GM23338 (cell line): ENCODE results near the gene WFDC10A. TPM values are rescaled to one million over a fixed set of nuclear protein-coding genes. Genes with fewer than 3 reads are reported as not detected.

Experiments used
- ATAC-seq: fragments of 200-7000 bp; cut with Tn5 transposase; 3 replicates; pipeline ENCODE4 v1.9.1; 2020
- DNase-seq: peaks from one replicate; pipeline ENCODE4 v3.0.0-alpha.2; 2015; ENCODE audit warnings: low spot score
- H2AFZ ChIP-seq: fragments of 200-600 bp; sonication (generic); 2 replicates; pipeline ENCODE4 v1.8.0; 2016; ENCODE audit warnings: antibody characterized with exemption, mild to moderate bottlenecking, moderate library complexity
- H3F3A ChIP-seq: fragments of 200-600 bp; sonication (generic); replicated peaks from 2 replicates; pipeline ENCODE4 v1.8.0; 2017; ENCODE audit warnings: antibody characterized with exemption, mixed run types, low read depth
- H3K27ac ChIP-seq: fragments of 200-600 bp; sonication (generic); 2 replicates; pipeline ENCODE4 v1.6.1; 2016; ENCODE audit warnings: low read depth
- H3K27me3 ChIP-seq: fragments of 200-600 bp; sonication (generic); 2 replicates; pipeline ENCODE4 v1.8.0; 2016; ENCODE audit warnings: mild to moderate bottlenecking, mixed run types, moderate library complexity; ENCODE audit not compliant: insufficient read depth
- H3K36me3 ChIP-seq: fragments of 200-600 bp; sonication (generic); 2 replicates; pipeline ENCODE4 v1.8.0; 2016; ENCODE audit warnings: mild to moderate bottlenecking; ENCODE audit not compliant: insufficient read depth
- H3K4me1 ChIP-seq: fragments of 200-600 bp; sonication (generic); 2 replicates; pipeline ENCODE4 v1.8.0; 2016; ENCODE audit warnings: mild to moderate bottlenecking, moderate library complexity; ENCODE audit not compliant: insufficient read depth
- H3K4me2 ChIP-seq: fragments of 200-600 bp; sonication (generic); 2 replicates; pipeline ENCODE4 v1.7.1; 2017; ENCODE audit warnings: mixed run types
- H3K4me3 ChIP-seq: fragments of 200-600 bp; sonication (generic); 2 replicates; pipeline ENCODE4 v1.6.1; 2016; ENCODE audit warnings: mixed run types
- H3K79me2 ChIP-seq: fragments of 200-600 bp; sonication (generic); replicated peaks from 2 replicates; pipeline ENCODE4 v1.8.0; 2017; ENCODE audit warnings: mild to moderate bottlenecking; ENCODE audit not compliant: insufficient read depth
- H3K9me2 ChIP-seq: fragments of 200-600 bp; sonication (generic); 2 replicates; pipeline ENCODE4 v1.8.0; 2017; ENCODE audit not compliant: insufficient read depth
- H4K20me1 ChIP-seq: fragments of 200-600 bp; sonication (generic); replicated peaks from 2 replicates; pipeline ENCODE4 v1.8.0; 2017; ENCODE audit warnings: mild to moderate bottlenecking; ENCODE audit not compliant: insufficient read depth
- H3K27ac Mint-ChIP-seq: 2 replicates; pipeline ENCODE4 v1.8.0; 2020; ENCODE audit warnings: inconsistent platforms, mild to moderate bottlenecking, moderate library complexity, mixed read lengths
- H3K27me3 Mint-ChIP-seq: 3 replicates; pipeline ENCODE4 v1.8.0; 2022; ENCODE audit warnings: low read depth, mild to moderate bottlenecking, moderate library complexity, mixed read lengths, inconsistent platforms; ENCODE audit not compliant: insufficient read depth, poor library complexity
- H3K36me3 Mint-ChIP-seq: 3 replicates; pipeline ENCODE4 v1.8.0; 2021; ENCODE audit warnings: low read depth, mild to moderate bottlenecking, inconsistent platforms, moderate library complexity, mixed read lengths
- H3K4me1 Mint-ChIP-seq: 3 replicates; pipeline ENCODE4 v1.8.0; 2020; ENCODE audit warnings: mild to moderate bottlenecking, inconsistent platforms, mixed read lengths
- H3K4me3 Mint-ChIP-seq: 3 replicates; pipeline ENCODE4 v1.8.0; 2021; ENCODE audit warnings: moderate library complexity, mild to moderate bottlenecking, inconsistent platforms, mixed read lengths
- H3K9me3 Mint-ChIP-seq: 3 replicates; pipeline ENCODE4 v1.8.0; 2020; ENCODE audit warnings: moderate library complexity, mild to moderate bottlenecking, inconsistent platforms, mixed read lengths
- CREB1 ChIP-seq: fragments of 250-450 bp; sonication (Bioruptor Pico); IDR thresholded peaks from 2 replicates; pipeline ENCODE4 v1.5.0; 2020; ENCODE audit warnings: low read depth, mild to moderate bottlenecking, moderate library complexity
- CTCF ChIP-seq, 2 experiments: fragments of 200-600 bp in 1 of 2; sonication (generic) in 1 of 2; conservative IDR thresholded peaks; 2 replicates each; pipeline versions ENCODE4 v1.5.1 to v1.6.1; 2016 to 2017; ENCODE audit warnings: antibody characterized with exemption in 2 of 2, low read depth in 2 of 2, mild to moderate bottlenecking in 2 of 2, moderate library complexity in 1 of 2
- ETS1 ChIP-seq: IDR thresholded peaks from 2 replicates; pipeline ENCODE4 v1.6.1; 2016; ENCODE audit warnings: antibody characterized with exemption
- EZH2phosphoT487 ChIP-seq: fragments of 200-600 bp; sonication (generic); IDR thresholded peaks from one replicate; pipeline ENCODE4 v1.8.1; 2018; ENCODE audit warnings: antibody characterized with exemption; ENCODE audit not compliant: unreplicated experiment
- JUNB ChIP-seq: IDR thresholded peaks from one replicate; pipeline ENCODE4 v1.6.1; 2016; ENCODE audit warnings: antibody characterized with exemption; ENCODE audit not compliant: unreplicated experiment
- NANOG ChIP-seq: IDR thresholded peaks from 2 replicates; pipeline ENCODE4 v1.6.1; 2016; ENCODE audit warnings: antibody characterized with exemption, borderline replicate concordance
- POLR2AphosphoS5 ChIP-seq: IDR thresholded peaks from 2 replicates; pipeline ENCODE4 v1.6.1; 2016; ENCODE audit warnings: antibody characterized with exemption, low read depth
- ZNF114 ChIP-seq: fragments of 250-450 bp; sonication (Bioruptor Pico); IDR thresholded peaks from 2 replicates; pipeline ENCODE4 v1.5.0; 2020; ENCODE audit warnings: mild to moderate bottlenecking, moderate library complexity
- polyA plus RNA-seq: library from polyadenylated mRNA; unstranded; fragments of >200 nt; fragmentation: Nextera tagmentation; extraction: Ambion mirVana; gene quantifications from 2 replicates; pipeline ENCODE4 v1.2.1, GENCODE V29; 2016
- total RNA-seq: library from RNA; depleted of rRNA; stranded (reverse); fragments of >200 nt; shearing (Covaris generic); gene quantifications from 2 replicates; pipeline ENCODE4 v1.2.3, GENCODE V29; 2014
- TF ChIP-seq, protein P1 (sequence below): fragments of 250-450 bp; sonication (Bioruptor Pico); IDR thresholded peaks from 2 replicates; pipeline ENCODE4 v1.5.0; 2020; ENCODE audit warnings: mild to moderate bottlenecking, moderate library complexity

WFDC10A gene
- total and polyA plus RNA-seq, 2 experiments from 2014 or later, result not detected

- DNase-seq, result no peak
- Histone ChIP-seq H2AFZ (no peak overlapping the region), H3F3A (no peaks in the 10 kb centered on the region), H3K4me3 (no peak overlapping the region), H3K27me3 (no peaks in the 10 kb centered on the region), H3K27ac (no peak overlapping the region), H4K20me1 (no peaks in the 10 kb centered on the region), H3K79me2 (no peaks in the 10 kb centered on the region), H3K9me2 (peaks cover 12% of the 10 kb centered on the region), H3K36me3 (no peaks in the 10 kb centered on the region), H3K4me2 (no peak overlapping the region), H3K4me1 (no peaks in the 10 kb centered on the region)
- ATAC-seq, result no peak
- TF ChIP-seq JUNB, result no peak
- TF ChIP-seq CTCF (conservative IDR thresholded peaks at IDR 0.05; ENCODE audit: low read depth in 2 of 2), result no peak
- no peak for TF ChIP-seq CREB1 (CRISPR knock-in tag)
- no peak for TF ChIP-seq ETS1
- TF ChIP-seq ZNF114, result no peak
- Mint-ChIP-seq H3K4me3 (no peak overlapping the region), H3K9me3 (no peaks in the 10 kb centered on the region), H3K4me1 (no peaks in the 10 kb centered on the region), H3K36me3 (no peaks in the 10 kb centered on the region), H3K27ac (no peak overlapping the region), H3K27me3 (peaks cover 3% of the 10 kb centered on the region)
Measured at GRCh38 chr20:45636513-45636912, 7.0 kb downstream of the WFDC10A start.

- H3K9me2 ChIP-seq, result peaks cover 4% of the 10 kb centered on the region
- no peak for TF ChIP-seq ETS1
- no peak for TF ChIP-seq NANOG
- TF ChIP-seq CTCF (conservative IDR thresholded peaks at IDR 0.05; ENCODE audit: low read depth in 2 of 2), result no peak
- no peak for TF ChIP-seq POLR2AphosphoS5
- TF ChIP-seq CREB1 (CRISPR knock-in tag), result no peak
- no peak for TF ChIP-seq ZNF114
- TF ChIP-seq, protein P1, sequence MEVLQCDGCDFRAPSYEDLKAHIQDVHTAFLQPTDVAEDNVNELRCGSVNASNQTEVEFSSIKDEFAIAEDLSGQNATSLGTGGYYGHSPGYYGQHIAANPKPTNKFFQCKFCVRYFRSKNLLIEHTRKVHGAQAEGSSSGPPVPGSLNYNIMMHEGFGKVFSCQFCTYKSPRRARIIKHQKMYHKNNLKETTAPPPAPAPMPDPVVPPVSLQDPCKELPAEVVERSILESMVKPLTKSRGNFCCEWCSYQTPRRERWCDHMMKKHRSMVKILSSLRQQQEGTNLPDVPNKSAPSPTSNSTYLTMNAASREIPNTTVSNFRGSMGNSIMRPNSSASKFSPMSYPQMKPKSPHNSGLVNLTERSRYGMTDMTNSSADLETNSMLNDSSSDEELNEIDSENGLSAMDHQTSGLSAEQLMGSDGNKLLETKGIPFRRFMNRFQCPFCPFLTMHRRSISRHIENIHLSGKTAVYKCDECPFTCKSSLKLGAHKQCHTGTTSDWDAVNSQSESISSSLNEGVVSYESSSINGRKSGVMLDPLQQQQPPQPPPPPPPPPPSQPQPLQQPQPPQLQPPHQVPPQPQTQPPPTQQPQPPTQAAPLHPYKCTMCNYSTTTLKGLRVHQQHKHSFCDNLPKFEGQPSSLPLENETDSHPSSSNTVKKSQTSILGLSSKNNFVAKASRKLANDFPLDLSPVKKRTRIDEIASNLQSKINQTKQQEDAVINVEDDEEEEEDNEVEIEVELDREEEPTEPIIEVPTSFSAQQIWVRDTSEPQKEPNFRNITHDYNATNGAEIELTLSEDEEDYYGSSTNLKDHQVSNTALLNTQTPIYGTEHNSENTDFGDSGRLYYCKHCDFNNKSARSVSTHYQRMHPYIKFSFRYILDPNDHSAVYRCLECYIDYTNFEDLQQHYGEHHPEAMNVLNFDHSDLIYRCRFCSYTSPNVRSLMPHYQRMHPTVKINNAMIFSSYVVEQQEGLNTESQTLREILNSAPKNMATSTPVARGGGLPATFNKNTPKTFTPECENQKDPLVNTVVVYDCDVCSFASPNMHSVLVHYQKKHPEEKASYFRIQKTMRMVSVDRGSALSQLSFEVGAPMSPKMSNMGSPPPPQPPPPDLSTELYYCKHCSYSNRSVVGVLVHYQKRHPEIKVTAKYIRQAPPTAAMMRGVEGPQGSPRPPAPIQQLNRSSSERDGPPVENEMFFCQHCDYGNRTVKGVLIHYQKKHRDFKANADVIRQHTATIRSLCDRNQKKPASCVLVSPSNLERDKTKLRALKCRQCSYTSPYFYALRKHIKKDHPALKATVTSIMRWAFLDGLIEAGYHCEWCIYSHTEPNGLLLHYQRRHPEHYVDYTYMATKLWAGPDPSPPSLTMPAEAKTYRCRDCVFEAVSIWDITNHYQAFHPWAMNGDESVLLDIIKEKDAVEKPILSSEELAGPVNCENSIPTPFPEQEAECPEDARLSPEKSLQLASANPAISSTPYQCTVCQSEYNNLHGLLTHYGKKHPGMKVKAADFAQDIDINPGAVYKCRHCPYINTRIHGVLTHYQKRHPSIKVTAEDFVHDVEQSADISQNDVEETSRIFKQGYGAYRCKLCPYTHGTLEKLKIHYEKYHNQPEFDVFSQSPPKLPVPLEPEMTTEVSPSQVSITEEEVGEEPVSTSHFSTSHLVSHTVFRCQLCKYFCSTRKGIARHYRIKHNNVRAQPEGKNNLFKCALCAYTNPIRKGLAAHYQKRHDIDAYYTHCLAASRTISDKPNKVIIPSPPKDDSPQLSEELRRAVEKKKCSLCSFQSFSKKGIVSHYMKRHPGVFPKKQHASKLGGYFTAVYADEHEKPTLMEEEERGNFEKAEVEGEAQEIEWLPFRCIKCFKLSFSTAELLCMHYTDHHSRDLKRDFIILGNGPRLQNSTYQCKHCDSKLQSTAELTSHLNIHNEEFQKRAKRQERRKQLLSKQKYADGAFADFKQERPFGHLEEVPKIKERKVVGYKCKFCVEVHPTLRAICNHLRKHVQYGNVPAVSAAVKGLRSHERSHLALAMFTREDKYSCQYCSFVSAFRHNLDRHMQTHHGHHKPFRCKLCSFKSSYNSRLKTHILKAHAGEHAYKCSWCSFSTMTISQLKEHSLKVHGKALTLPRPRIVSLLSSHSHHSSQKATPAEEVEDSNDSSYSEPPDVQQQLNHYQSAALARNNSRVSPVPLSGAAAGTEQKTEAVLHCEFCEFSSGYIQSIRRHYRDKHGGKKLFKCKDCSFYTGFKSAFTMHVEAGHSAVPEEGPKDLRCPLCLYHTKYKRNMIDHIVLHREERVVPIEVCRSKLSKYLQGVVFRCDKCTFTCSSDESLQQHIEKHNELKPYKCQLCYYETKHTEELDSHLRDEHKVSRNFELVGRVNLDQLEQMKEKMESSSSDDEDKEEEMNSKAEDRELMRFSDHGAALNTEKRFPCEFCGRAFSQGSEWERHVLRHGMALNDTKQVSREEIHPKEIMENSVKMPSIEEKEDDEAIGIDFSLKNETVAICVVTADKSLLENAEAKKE, result no peak
- TF ChIP-seq EZH2phosphoT487, result no peak
Measured at GRCh38 chr20:45639687-45640086, 10.1 kb downstream of the WFDC10A start.

More at GRCh38 chr20:45639687-45640086, 10.1 kb downstream of the WFDC10A start:
- no peak overlapping the region for H2AFZ ChIP-seq
- H4K20me1 ChIP-seq, result no peaks in the 10 kb centered on the region
- Mint-ChIP-seq H3K4me3 (no peak overlapping the region), H3K36me3 (no peaks in the 10 kb centered on the region; the same call in 2 of the 3 replicates), H3K27ac (no peak overlapping the region), H3K9me3 (peaks cover 1% of the 10 kb centered on the region; the same call in 1 of the 3 replicates), H3K27me3 (no peaks in the 10 kb centered on the region), H3K4me1 (no peaks in the 10 kb centered on the region)
- H3F3A ChIP-seq, result no peaks in the 10 kb centered on the region
- H3K4me2 ChIP-seq, result no peak overlapping the region
- H3K36me3 ChIP-seq, result no peaks in the 10 kb centered on the region
- H3K27ac ChIP-seq, result no peak overlapping the region
- no peaks in the 10 kb centered on the region for H3K79me2 ChIP-seq
- no peak overlapping the region for H3K4me3 ChIP-seq
- H3K27me3 ChIP-seq, result no peaks in the 10 kb centered on the region
- DNase-seq, result no peak
- no peaks in the 10 kb centered on the region for H3K4me1 ChIP-seq
- no peak for ATAC-seq
